Mesenchymal stem cell (in vitro differentiated cells and primary cell): ENCODE measurements around the gene SLC5A7.

ENCODE experiments used
- DNase-seq: peaks from one replicate; pipeline ENCODE4 v3.0.0-alpha.2; 2013
- H2AFZ ChIP-seq: one replicate; pipeline ENCODE4 v1.6.1; 2013; ENCODE audit warnings: low read depth, mild to moderate bottlenecking, control low read depth, inconsistent platforms, low read length, moderate library complexity
- H2AK5ac ChIP-seq: 2 replicates; pipeline ENCODE4 v1.6.1; 2013; ENCODE audit warnings: low read length, moderate library complexity, mild to moderate bottlenecking, inconsistent platforms; ENCODE audit not compliant: severe bottlenecking
- H2BK120ac ChIP-seq: one replicate; pipeline ENCODE4 v1.6.1; 2013; ENCODE audit warnings: low read depth, mild to moderate bottlenecking, inconsistent platforms, low read length, moderate library complexity
- H2BK12ac ChIP-seq, 2 experiments: one replicate each; pipeline ENCODE4 v1.6.1; 2013; ENCODE audit warnings: inconsistent platforms in 2 of 2, low read length in 2 of 2, mild to moderate bottlenecking in 2 of 2, moderate library complexity in 2 of 2, control low read depth in 1 of 2
- H2BK15ac ChIP-seq: one replicate; pipeline ENCODE4 v1.6.1; 2013; ENCODE audit warnings: mild to moderate bottlenecking, low read depth, inconsistent platforms; ENCODE audit not compliant: poor library complexity, severe bottlenecking
- H2BK5ac ChIP-seq: 2 replicates; pipeline ENCODE4 v1.6.1; 2013; ENCODE audit warnings: low read depth, mild to moderate bottlenecking, low read length, control low read depth, inconsistent platforms; ENCODE audit not compliant: poor library complexity, severe bottlenecking
- H3K14ac ChIP-seq, 2 experiments: one replicate each; pipeline ENCODE4 v1.6.1; 2013; ENCODE audit warnings: inconsistent platforms in 2 of 2, low read length in 2 of 2, control low read depth in 1 of 2, mild to moderate bottlenecking in 1 of 2, moderate library complexity in 1 of 2
- H3K18ac ChIP-seq, 2 experiments: one replicate each; pipeline ENCODE4 v1.6.1; 2013; ENCODE audit warnings: inconsistent platforms in 2 of 2, low read length in 2 of 2, control low read depth in 1 of 2, low read depth in 1 of 2, mild to moderate bottlenecking in 1 of 2
- H3K23ac ChIP-seq, 2 experiments: one replicate each; pipeline ENCODE4 v1.6.1; 2013; ENCODE audit warnings: inconsistent platforms in 2 of 2, low read length in 2 of 2, mild to moderate bottlenecking in 2 of 2, moderate library complexity in 2 of 2, control low read depth in 1 of 2
- H3K27ac ChIP-seq: 2 replicates; pipeline ENCODE4 v1.5.1; 2013; ENCODE audit warnings: mild to moderate bottlenecking, moderate library complexity, low read length, control low read depth, inconsistent platforms; ENCODE audit not compliant: poor library complexity, severe bottlenecking
- H3K27me3 ChIP-seq, 2 experiments: 2 replicates each; pipeline versions ENCODE4 v1.6.1 to v1.7.0; 2013; ENCODE audit warnings: low read length in 2 of 2, mild to moderate bottlenecking in 2 of 2, moderate library complexity in 2 of 2, control low read depth in 1 of 2, inconsistent platforms in 1 of 2; ENCODE audit not compliant: control insufficient read depth in 1 of 2, insufficient read depth in 1 of 2
- H3K36me3 ChIP-seq, 2 experiments: 2 replicates each; pipeline versions ENCODE4 v1.6.1 to v1.7.0; 2013; ENCODE audit warnings: low read length in 2 of 2, control low read depth in 1 of 2, inconsistent platforms in 1 of 2, low read depth in 1 of 2, mild to moderate bottlenecking in 1 of 2; ENCODE audit not compliant: insufficient read depth in 2 of 2, control insufficient read depth in 1 of 2
- H3K4ac ChIP-seq, 2 experiments: one replicate each; pipeline ENCODE4 v1.6.1; 2013; ENCODE audit warnings: inconsistent platforms in 2 of 2, low read length in 2 of 2, mild to moderate bottlenecking in 2 of 2, moderate library complexity in 2 of 2, control low read depth in 1 of 2, low read depth in 1 of 2
- H3K4me1 ChIP-seq: 2 replicates; pipeline ENCODE4 v1.6.1; 2013; ENCODE audit warnings: low read depth, low read length, control low read depth; ENCODE audit not compliant: control insufficient read depth, insufficient read depth
- H3K4me2 ChIP-seq: 2 replicates; pipeline ENCODE4 v1.6.1; 2013; ENCODE audit warnings: low read length, mild to moderate bottlenecking, inconsistent platforms; ENCODE audit not compliant: poor library complexity, severe bottlenecking
- H3K4me3 ChIP-seq, 2 experiments: 2 replicates each; pipeline versions ENCODE4 v1.5.1 to v1.7.0; 2013; ENCODE audit warnings: low read length in 2 of 2, mild to moderate bottlenecking in 2 of 2, control low read depth in 1 of 2, low read depth in 1 of 2; ENCODE audit not compliant: insufficient read depth in 1 of 2
- H3K79me1 ChIP-seq: replicated peaks from 2 replicates; pipeline ENCODE4 v1.6.1; 2013; ENCODE audit warnings: mild to moderate bottlenecking, control low read depth, low read length, inconsistent platforms; ENCODE audit not compliant: poor library complexity, severe bottlenecking
- H3K9ac ChIP-seq: 2 replicates; pipeline ENCODE4 v1.7.0; 2013; ENCODE audit warnings: mild to moderate bottlenecking, low read length, moderate library complexity
- H3K9me3 ChIP-seq: 2 replicates; pipeline ENCODE4 v1.7.0; 2013; ENCODE audit warnings: mild to moderate bottlenecking, low read length; ENCODE audit not compliant: control insufficient read depth
- H4K8ac ChIP-seq: one replicate; pipeline ENCODE4 v1.6.1; 2013; ENCODE audit warnings: inconsistent platforms, mild to moderate bottlenecking, low read length, moderate library complexity
- H4K91ac ChIP-seq: one replicate; pipeline ENCODE4 v1.6.1; 2013; ENCODE audit warnings: mild to moderate bottlenecking, low read length, inconsistent platforms
- WGBS: methylation state at CpG from one replicate; pipeline ENCODE4 v1.1.7; 2013; ENCODE audit warnings: mixed read lengths; 5-methylcytosine and 5-hydroxymethylcytosine counted together

Gene SLC5A7

GRCh38 chr2:107988108-107988507 is 1.8 kb downstream of the SLC5A7 start:
- no peak overlapping the region for H3K4me2 ChIP-seq
- WGBS: 90% methylated on average over 9 of the region's 10 CpGs
- no peak overlapping the region for H2AK5ac ChIP-seq
- no peak overlapping the region for H4K91ac ChIP-seq
- no peak overlapping the region for H2BK12ac ChIP-seq
- no peak overlapping the region for H3K4me3 ChIP-seq
- peaks cover 34 to 39% of the 10 kb centered on the region in 2 experiments for H3K27me3 ChIP-seq
- no peak overlapping the region for H4K8ac ChIP-seq
- no peak overlapping the region for H3K4ac ChIP-seq
- no peak overlapping the region for H2AFZ ChIP-seq
- no peaks in the 10 kb centered on the region for H3K36me3 ChIP-seq
- peak overlapping the region; percentile 2 for H2BK15ac ChIP-seq
- H2BK120ac ChIP-seq: no peak overlapping the region
- H3K9ac ChIP-seq: no peak overlapping the region
- H3K79me1 ChIP-seq: no peaks in the 10 kb centered on the region
- no peak for DNase-seq
- no peak overlapping the region for H3K23ac ChIP-seq
- peaks cover 8% of the 10 kb centered on the region for H3K4me1 ChIP-seq
- no peaks in the 10 kb centered on the region for H3K9me3 ChIP-seq
- no peak overlapping the region for H2BK5ac ChIP-seq
- H3K27ac ChIP-seq: no peak overlapping the region
- H3K14ac ChIP-seq: no peak overlapping the region
- no peak overlapping the region for H3K18ac ChIP-seq

- Histone ChIP-seq H3K4me2 (no peak overlapping the region), H4K91ac (no peak overlapping the region), H3K18ac (no peak overlapping the region), H3K27ac (no peak overlapping the region), H4K8ac (no peak overlapping the region), H2AK5ac (no peak overlapping the region), H3K79me1 (no peaks in the 10 kb centered on the region), H3K9me3 (no peaks in the 10 kb centered on the region), H3K36me3 (no peaks in the 10 kb centered on the region), H2BK5ac (no peak overlapping the region), H2BK15ac (no peak overlapping the region), H2BK120ac (no peak overlapping the region), H2BK12ac (no peak overlapping the region), H3K4me3 (no peak overlapping the region), H3K27me3 (peaks cover 32 to 35% of the 10 kb centered on the region in 2 experiments), H3K4ac (no peak overlapping the region), H3K9ac (no peak overlapping the region), H2AFZ (no peak overlapping the region), H3K4me1 (peaks cover 8% of the 10 kb centered on the region), H3K23ac (no peak overlapping the region), H3K14ac (no peak overlapping the region)
- no peak for DNase-seq
- 80% methylated on average over 6 of the region's 6 CpGs for WGBS
These were observed 3.1 kb downstream of the SLC5A7 start for GRCh38 chr2:107989445-107989844.

- Histone ChIP-seq H3K4ac (no peak overlapping the region), H3K9me3 (no peaks in the 10 kb centered on the region), H2BK12ac (no peak overlapping the region), H2BK120ac (no peak overlapping the region), H4K8ac (no peak overlapping the region), H3K14ac (no peak overlapping the region), H3K4me1 (peaks cover 8% of the 10 kb centered on the region), H2BK5ac (no peak overlapping the region), H3K36me3 (no peaks in the 10 kb centered on the region), H3K18ac (no peak overlapping the region), H3K9ac (no peak overlapping the region), H2AFZ (no peak overlapping the region), H3K23ac (no peak overlapping the region), H3K79me1 (no peaks in the 10 kb centered on the region), H2AK5ac (no peak overlapping the region), H3K4me3 (no peak overlapping the region), H2BK15ac (no peak overlapping the region), H3K4me2 (no peak overlapping the region), H4K91ac (no peak overlapping the region), H3K27me3 (peaks cover 26 to 27% of the 10 kb centered on the region in 2 experiments), H3K27ac (no peak overlapping the region)
- no peak for DNase-seq
These were observed 4.4 kb downstream of the SLC5A7 start for GRCh38 chr2:107990718-107991117.

GRCh38 chr2:107992069-107992468 is 5.7 kb downstream of the SLC5A7 start:
- Histone ChIP-seq H2AFZ (no peak overlapping the region), H2BK5ac (no peak overlapping the region), H2BK120ac (no peak overlapping the region), H3K23ac (no peak overlapping the region), H3K4ac (no peak overlapping the region), H3K18ac (no peak overlapping the region), H3K14ac (no peak overlapping the region), H2BK15ac (no peak overlapping the region), H3K36me3 (no peaks in the 10 kb centered on the region), H3K27me3 (peaks cover 12 to 15% of the 10 kb centered on the region in 2 experiments), H3K4me3 (no peak overlapping the region), H3K9ac (no peak overlapping the region), H3K9me3 (no peaks in the 10 kb centered on the region), H3K4me2 (no peak overlapping the region), H3K79me1 (no peaks in the 10 kb centered on the region), H2BK12ac (no peak overlapping the region), H3K27ac (no peak overlapping the region), H2AK5ac (no peak overlapping the region), H3K4me1 (no peaks in the 10 kb centered on the region), H4K91ac (no peak overlapping the region), H4K8ac (no peak overlapping the region)
- no peak for DNase-seq
- 20% methylated on average over 1 of the region's 1 CpG for WGBS
